GM21825 (cell line): ENCODE measurements around the gene ANKRD11.
"Not testable (repeated sequence)": the region's sequence is repeated elsewhere in the genome, so short reads cannot be mapped to it uniquely, and the experiment has no call there.

Experiments
- ATAC-seq: cut with Tn5 transposase; IDR thresholded peaks from one replicate; pipeline ENCODE4 v1.9.1; 2021; ENCODE audit warnings: mild to moderate bottlenecking, moderate library complexity; ENCODE audit not compliant: unreplicated experiment

The ANKRD11 gene

GRCh38 chr16:89334988-89335802, 155.2 kb downstream of the ANKRD11 start:
- no peak for ATAC-seq

GRCh38 chr16:89334461-89334860, 155.9 kb downstream of the ANKRD11 start:
- ATAC-seq = no peak

GRCh38 chr16:89334050-89334449, 156.3 kb downstream of the ANKRD11 start:
- no peak for ATAC-seq

- ATAC-seq = not testable (repeated sequence)
Measured at GRCh38 chr16:89333401-89334001, 156.9 kb downstream of the ANKRD11 start.

- ATAC-seq = no peak
Measured at GRCh38 chr16:89332902-89333245, 157.5 kb downstream of the ANKRD11 start.

- no peak for ATAC-seq
Measured at GRCh38 chr16:89332243-89332901, 158.0 kb downstream of the ANKRD11 start.

- no peak for ATAC-seq
Measured at GRCh38 chr16:89331371-89332109, 158.8 kb downstream of the ANKRD11 start.

- ATAC-seq = no peak
Measured at GRCh38 chr16:89330177-89330856, 160.0 kb downstream of the ANKRD11 start.

GRCh38 chr16:89329830-89330176, 160.6 kb downstream of the ANKRD11 start:
- ATAC-seq = not testable (repeated sequence)

GRCh38 chr16:89328412-89329400, 161.7 kb downstream of the ANKRD11 start:
- ATAC-seq = not testable (repeated sequence)

- no peak for ATAC-seq
Measured at GRCh38 chr16:89326721-89327120, 163.6 kb downstream of the ANKRD11 start.

GRCh38 chr16:89325861-89326471, 164.4 kb downstream of the ANKRD11 start:
- no peak for ATAC-seq

GRCh38 chr16:89324056-89325010, 166.0 kb downstream of the ANKRD11 start:
- ATAC-seq = no peak

GRCh38 chr16:89323120-89323960, 167.0 kb downstream of the ANKRD11 start:
- no peak for ATAC-seq

- no peak for ATAC-seq
Measured at GRCh38 chr16:89322321-89323119, 167.8 kb downstream of the ANKRD11 start.

GRCh38 chr16:89320782-89321501, 169.4 kb downstream of the ANKRD11 start:
- ATAC-seq = no peak
